Activated CD4-positive, alpha-beta memory T cell treated with anti-CD3 and anti-CD28 coated beads, Interleukin-2, amount 10 ng/mL, durations not matched to agents 7 days and 5 days (primary cell): Measurements from ENCODE around the gene DRC3. TPM values are rescaled to one million over a fixed set of nuclear protein-coding genes. Genes with fewer than 3 reads are reported as not detected.
"Not testable (repeated sequence)": the region's sequence is repeated elsewhere in the genome, so short reads cannot be mapped to it uniquely, and the experiment has no call there.

Experiments used
- CTCF ChIA-PET: fragments of 350-600 bp; sonication (Branson Sonifier 250); formaldehyde crosslinking; loops from one replicate; lab custom pipeline; 2021; ENCODE audit warnings: antibody characterized with exemption, inconsistent platforms; lab: Charles Lee
- POLR2A ChIA-PET: fragments of 350-600 bp; sonication (Branson Sonifier 250); formaldehyde crosslinking; loops from one replicate; lab custom pipeline; 2021; ENCODE audit warnings: antibody characterized with exemption; lab: Charles Lee
- DNase-seq: peaks from one replicate; pipeline ENCODE4 v3.0.0-alpha.2; 2020
- H3K27ac Mint-ChIP-seq: one replicate; pipeline ENCODE4 v1.8.0; 2021; ENCODE audit warnings: mild to moderate bottlenecking, mixed read lengths
- H3K27me3 Mint-ChIP-seq: one replicate; pipeline ENCODE4 v1.8.0; 2021; ENCODE audit warnings: mixed read lengths
- H3K36me3 Mint-ChIP-seq: one replicate; pipeline ENCODE4 v1.8.0; 2021; ENCODE audit warnings: low read depth, mixed read lengths
- H3K4me1 Mint-ChIP-seq: one replicate; pipeline ENCODE4 v1.8.0; 2021; ENCODE audit warnings: mixed read lengths
- H3K4me3 Mint-ChIP-seq: one replicate; pipeline ENCODE4 v1.8.0; 2021; ENCODE audit warnings: mild to moderate bottlenecking, mixed read lengths
- H3K9me3 Mint-ChIP-seq: one replicate; pipeline ENCODE4 v1.8.0; 2021; ENCODE audit warnings: mixed read lengths
- total RNA-seq, 2 experiments: library from RNA; stranded (reverse); gene quantifications; one replicate each; pipeline ENCODE4 v1.2.3, GENCODE V29; 2021

Gene DRC3
- total RNA-seq, 2 experiments from 2014 or later = not detected

DNA sequence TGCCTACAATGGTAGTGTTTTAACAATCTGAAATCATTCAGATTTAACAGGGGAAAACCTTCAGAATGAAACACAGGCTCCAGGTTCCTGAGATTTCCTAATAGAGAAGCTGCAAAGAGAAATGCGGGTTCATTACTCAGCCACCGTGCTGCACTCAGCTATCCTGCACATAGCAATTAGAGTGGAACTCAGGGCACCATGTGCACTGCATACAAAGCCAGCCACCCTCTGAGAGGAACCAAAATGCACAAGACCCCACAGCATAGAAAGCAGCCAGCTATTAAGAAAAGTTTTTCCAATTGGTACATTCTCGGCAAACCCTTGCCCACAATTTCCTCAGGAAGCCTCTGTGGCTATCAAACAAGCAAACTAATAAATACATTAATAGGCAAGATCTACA, 37.9 kb upstream of the DRC3 start:
- CTCF ChIA-PET = interaction anchor here (1.4 to 1.9 kb wide), 3 partner anchors 16 to 98 kb away, joined by 3 to 12 read pairs (median 4); no protein-coding TSS in a partner anchor
- POLR2A ChIA-PET = interaction anchor here (1.2 to 2.0 kb wide), 2 partner anchors 26 to 38 kb away, joined by 4 to 7 read pairs; partner anchors contain the start of genes DRC3 and TOM1L2
- no peaks in the 10 kb centered on the region for H3K9me3 Mint-ChIP-seq

DNA sequence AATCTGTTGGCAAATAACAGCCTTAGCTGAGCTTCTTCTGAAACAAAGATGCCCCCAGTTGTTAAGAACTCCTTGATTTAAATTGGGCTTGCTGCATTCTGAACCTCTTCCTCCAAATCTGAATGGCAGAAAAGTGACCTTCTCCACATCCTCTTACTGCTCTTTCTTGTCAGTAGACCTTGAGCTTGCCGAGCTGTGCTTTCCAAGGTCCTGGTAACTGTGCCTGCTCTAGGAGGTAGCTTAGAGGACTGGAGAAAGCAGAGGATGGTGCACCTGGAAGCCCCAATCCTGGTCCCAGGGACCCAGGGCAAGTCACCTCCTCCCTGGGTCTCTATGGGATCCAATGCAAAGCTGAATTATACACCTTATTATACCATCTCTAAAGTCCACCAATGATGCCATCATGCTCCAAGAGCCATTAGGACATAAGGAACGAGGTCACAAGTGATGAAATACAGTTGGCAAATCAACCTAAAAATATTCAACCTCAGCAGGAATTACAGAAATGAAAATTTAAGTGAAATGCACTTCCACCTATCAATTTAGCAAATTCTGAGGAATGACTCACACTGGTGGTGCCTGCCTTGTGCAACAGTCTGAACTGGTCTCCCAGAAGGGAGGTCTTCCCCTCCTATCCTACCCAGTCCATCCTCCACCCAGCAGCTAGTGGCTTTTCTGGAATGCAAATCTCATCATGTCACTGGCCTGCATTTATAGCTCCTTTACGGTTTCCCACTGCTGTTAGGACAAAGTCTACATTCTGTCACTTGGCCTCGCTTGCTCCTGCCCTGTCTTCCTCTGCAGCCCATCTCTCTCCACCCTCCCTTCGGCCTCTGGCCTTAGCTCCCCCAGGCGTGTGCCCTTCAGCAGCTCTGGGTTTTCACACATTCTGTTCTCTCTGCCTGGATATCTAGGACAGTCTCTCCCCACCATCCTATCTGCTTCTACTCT, 37.1 kb upstream of the DRC3 start:
- H3K27me3 Mint-ChIP-seq = no peaks in the 10 kb centered on the region
- no peaks in the 10 kb centered on the region for H3K36me3 Mint-ChIP-seq
- no peak overlapping the region for H3K4me3 Mint-ChIP-seq
- H3K9me3 Mint-ChIP-seq = no peaks in the 10 kb centered on the region
- peaks cover 27% of the 10 kb centered on the region for H3K4me1 Mint-ChIP-seq
- no peak for DNase-seq
- CTCF ChIA-PET = interaction anchor here (1.4 to 1.9 kb wide), 3 partner anchors 16 to 98 kb away, joined by 3 to 12 read pairs (median 4); no protein-coding TSS in a partner anchor
- no peak overlapping the region for H3K27ac Mint-ChIP-seq
- POLR2A ChIA-PET = interaction anchor here (1.2 to 2.0 kb wide), 2 partner anchors 25 to 37 kb away, joined by 4 to 7 read pairs; partner anchors contain the start of genes DRC3 and TOM1L2

More for the DNA sequence above, 37.9 kb upstream of the DRC3 start:
- no peak overlapping the region for H3K27ac Mint-ChIP-seq
- no peak overlapping the region for H3K4me3 Mint-ChIP-seq
- no peaks in the 10 kb centered on the region for H3K27me3 Mint-ChIP-seq
- DNase-seq = no peak
- H3K36me3 Mint-ChIP-seq = no peaks in the 10 kb centered on the region
- H3K4me1 Mint-ChIP-seq = peaks cover 27% of the 10 kb centered on the region

DNA sequence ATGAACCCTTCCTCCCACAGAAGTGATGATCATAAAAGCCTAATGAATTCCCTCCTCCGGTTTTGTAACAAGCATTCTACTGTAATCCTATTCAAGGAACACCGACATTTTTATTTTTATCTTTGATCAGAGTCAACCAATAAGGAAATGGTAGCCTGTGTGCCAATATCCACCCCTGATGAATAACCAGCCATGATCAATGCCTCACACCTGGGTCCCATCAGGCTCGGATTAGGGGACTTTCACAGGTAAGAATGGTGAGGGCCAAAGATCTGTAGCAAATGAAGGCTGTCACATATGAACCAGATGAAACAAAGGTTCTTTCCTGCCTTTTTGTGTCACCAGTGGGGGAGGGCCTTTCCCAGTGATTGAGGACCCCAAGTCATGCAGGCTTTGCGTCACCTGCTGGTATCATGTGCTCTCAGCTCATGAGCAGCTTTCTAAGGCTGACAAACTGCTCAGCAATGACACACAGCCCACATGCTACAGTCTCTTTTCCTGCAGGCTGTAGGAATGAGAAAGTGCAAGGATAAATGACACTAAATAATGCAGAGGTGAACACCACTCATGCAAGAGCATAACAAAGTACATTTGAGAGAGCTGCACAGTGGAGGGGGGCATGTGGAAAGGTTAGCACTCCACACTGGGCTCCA, 35.3 kb upstream of the DRC3 start:
- ChIA-PET CTCF (interaction anchor here (1.0 kb wide), 1 partner anchor 18 kb away, joined by 3 read pairs; no protein-coding TSS in a partner anchor), POLR2A (no interaction called here)
- Mint-ChIP-seq H3K9me3 (no peaks in the 10 kb centered on the region), H3K27me3 (no peaks in the 10 kb centered on the region), H3K27ac (no peak overlapping the region), H3K4me3 (no peak overlapping the region), H3K36me3 (no peaks in the 10 kb centered on the region), H3K4me1 (peaks cover 27% of the 10 kb centered on the region)
- DNase-seq = no peak

DNA sequence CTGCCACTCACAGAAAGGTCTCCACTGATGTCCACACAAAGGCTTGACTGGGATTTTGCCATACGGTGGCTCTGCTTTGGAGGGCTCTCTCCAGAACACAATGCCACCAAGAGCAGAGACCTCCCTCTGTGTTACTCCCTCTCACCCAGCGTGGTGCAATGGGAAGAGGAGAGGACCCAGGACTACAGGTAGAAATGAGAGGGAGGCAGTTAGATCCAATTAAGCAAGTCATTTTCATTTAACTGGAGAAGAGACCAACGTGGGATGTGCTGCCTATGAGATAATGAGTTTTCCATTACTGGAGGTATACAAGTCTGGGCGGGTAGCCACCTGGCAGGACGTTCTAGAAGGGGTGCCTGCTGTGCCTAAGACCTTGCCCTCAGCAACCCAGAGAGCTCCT, 34.7 kb upstream of the DRC3 start:
- CTCF ChIA-PET = no interaction called here
- no peaks in the 10 kb centered on the region for H3K36me3 Mint-ChIP-seq

DNA sequence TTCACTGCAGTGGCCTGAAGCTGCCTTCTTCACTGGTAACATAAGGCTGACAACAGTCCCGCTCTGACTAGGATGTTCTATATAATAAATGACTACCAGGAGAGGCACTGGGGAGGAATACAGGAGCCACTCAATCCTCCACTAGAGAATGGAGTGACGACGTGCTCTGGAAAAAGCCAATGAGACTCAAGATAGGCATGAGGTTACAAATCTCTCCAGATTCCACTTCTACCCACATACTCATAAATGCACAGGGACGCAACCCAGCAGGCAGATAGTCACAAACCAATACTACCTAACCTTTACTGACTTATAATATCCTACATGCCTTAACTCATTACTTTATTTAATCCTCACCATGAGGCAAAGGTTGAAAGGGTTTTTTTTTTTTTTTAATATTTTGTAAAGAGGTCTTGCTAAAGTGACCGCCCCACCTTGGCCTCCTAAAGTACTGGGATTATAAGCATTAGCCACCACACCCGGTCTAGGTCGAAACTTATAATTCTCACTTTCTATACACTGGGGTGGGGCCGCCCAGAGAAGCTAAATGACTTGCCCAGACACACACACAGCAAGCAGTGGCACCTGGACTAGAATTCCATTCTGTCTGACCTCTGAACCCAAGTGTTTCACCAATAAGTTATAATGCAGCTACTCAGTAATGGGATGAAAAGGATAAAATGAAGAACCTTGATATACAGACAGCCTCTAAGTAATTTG, 34.1 kb upstream of the DRC3 start:
- H3K27me3 Mint-ChIP-seq = no peaks in the 10 kb centered on the region
- no peak overlapping the region for H3K27ac Mint-ChIP-seq
- ChIA-PET CTCF (no interaction called here), POLR2A (no interaction called here)
- no peaks in the 10 kb centered on the region for H3K9me3 Mint-ChIP-seq
- no peak for DNase-seq
- H3K4me3 Mint-ChIP-seq = no peak overlapping the region
- no peaks in the 10 kb centered on the region for H3K36me3 Mint-ChIP-seq
- peaks cover 32% of the 10 kb centered on the region for H3K4me1 Mint-ChIP-seq

More for the DNA sequence above, 34.7 kb upstream of the DRC3 start:
- Mint-ChIP-seq H3K4me1 (peaks cover 27% of the 10 kb centered on the region), H3K9me3 (no peaks in the 10 kb centered on the region), H3K4me3 (no peak overlapping the region), H3K27ac (no peak overlapping the region), H3K27me3 (no peaks in the 10 kb centered on the region)
- POLR2A ChIA-PET = no interaction called here
- no peak for DNase-seq

DNA sequence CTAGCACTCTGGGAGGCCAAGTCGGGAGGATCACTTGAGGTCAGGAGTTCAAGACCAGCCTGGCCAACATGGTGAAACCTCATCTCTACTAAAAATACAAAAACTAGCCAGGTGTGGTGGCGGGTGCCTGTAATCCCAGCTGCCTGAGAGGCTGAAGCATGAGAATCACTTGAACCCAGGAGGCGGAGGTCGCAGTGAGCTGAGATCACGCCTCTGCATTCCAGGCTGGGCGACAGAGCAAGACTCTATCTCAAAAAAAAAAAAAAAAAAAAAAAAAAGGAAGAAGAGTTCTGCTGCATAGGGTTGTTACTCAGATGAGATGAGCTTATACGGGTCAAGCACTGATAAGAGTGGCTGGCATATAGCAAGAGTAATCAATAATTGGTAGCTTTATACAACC, 32.7 kb upstream of the DRC3 start:
- H3K27ac Mint-ChIP-seq, H3K36me3 Mint-ChIP-seq, H3K27me3 Mint-ChIP-seq, CTCF ChIA-PET, H3K9me3 Mint-ChIP-seq, POLR2A ChIA-PET, DNase-seq, H3K4me3 Mint-ChIP-seq: not testable (repeated sequence)
- peaks cover 28% of the 10 kb centered on the region for H3K4me1 Mint-ChIP-seq

DNA sequence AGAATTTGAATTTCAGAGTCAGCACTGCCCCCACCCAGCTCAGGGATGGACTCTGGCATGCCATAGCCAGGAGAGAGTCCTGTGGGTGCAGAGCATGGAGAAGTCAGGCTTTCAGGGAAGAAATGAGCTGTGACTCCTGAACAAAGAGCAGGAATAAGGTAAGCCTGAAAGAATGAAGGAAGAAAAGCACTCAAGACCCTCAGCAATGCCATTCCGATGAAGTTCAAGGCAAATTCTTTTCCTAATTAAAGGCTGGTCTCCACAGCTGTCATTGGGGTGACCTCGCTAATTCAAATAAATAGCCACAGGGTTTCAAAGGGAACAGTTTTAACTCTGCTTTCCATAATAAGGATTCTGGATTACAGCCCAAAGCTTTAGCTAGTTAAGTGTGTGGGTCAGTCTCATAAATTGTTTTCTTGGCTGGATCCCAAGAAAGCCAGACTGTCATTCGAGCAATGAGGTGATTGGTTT, 32.2 kb upstream of the DRC3 start:
- DNase-seq = no peak
- CTCF ChIA-PET = no interaction called here
- H3K27me3 Mint-ChIP-seq = no peaks in the 10 kb centered on the region
- H3K27ac Mint-ChIP-seq = no peak overlapping the region
- H3K4me1 Mint-ChIP-seq = peaks cover 23% of the 10 kb centered on the region
- no peaks in the 10 kb centered on the region for H3K9me3 Mint-ChIP-seq
- no peak overlapping the region for H3K4me3 Mint-ChIP-seq
- POLR2A ChIA-PET = interaction anchor here (0.6 kb wide), 1 partner anchor 17 kb away, joined by 3 read pairs; no protein-coding TSS in a partner anchor
- H3K36me3 Mint-ChIP-seq = no peaks in the 10 kb centered on the region

DNA sequence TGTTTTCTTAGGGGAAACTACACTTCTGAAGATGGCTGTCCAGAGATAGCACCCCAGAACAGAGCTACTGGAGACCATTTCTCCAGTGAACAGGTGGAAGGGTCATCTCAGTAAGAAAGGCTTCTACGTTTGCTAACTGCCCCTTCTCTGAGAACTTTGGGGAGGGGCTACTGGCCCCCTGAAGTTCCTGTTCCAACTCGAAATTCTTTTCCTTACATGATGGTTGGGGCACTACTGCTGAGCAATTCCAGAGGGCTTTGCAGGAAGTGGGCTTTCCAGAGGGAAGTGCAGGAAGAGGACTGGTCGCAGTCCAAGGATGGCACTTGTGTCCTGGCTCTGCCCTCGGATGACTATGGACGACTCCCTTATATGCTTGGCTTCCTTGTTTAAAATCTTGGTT, 31.6 kb upstream of the DRC3 start:
- no peak overlapping the region for H3K4me3 Mint-ChIP-seq
- H3K27me3 Mint-ChIP-seq = no peaks in the 10 kb centered on the region
- ChIA-PET POLR2A (interaction anchor here (0.6 kb wide), 1 partner anchor 17 kb away, joined by 3 read pairs; no protein-coding TSS in a partner anchor), CTCF (no interaction called here)
- no peaks in the 10 kb centered on the region for H3K9me3 Mint-ChIP-seq
- no peak for DNase-seq
- no peaks in the 10 kb centered on the region for H3K36me3 Mint-ChIP-seq
- no peak overlapping the region for H3K27ac Mint-ChIP-seq
- peaks cover 17% of the 10 kb centered on the region for H3K4me1 Mint-ChIP-seq

DNA sequence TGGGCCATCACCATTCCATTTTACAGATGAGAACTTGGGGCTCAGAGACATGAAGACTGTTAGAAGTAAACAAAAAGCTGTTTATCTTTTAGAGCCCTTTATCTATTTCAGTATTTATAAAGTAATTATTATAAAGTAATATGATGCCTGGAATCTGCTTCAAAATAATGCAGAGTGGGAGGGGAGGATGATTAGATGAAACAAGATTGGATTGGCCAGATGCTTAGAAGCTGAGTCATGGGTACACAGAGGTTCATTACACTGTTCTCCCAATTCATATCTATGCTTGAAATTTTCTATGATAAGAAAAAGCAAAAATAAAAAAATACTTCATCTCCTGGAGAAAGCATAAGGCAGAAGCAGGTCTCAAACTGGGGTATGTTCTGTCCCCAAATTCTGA, 29.8 kb upstream of the DRC3 start:
- POLR2A ChIA-PET = interaction anchor here (7.7 kb wide), 1 partner anchor 15 kb away, joined by 40 read pairs; no protein-coding TSS in a partner anchor
- no peak for DNase-seq
- Mint-ChIP-seq H3K4me3 (no peak overlapping the region), H3K36me3 (no peaks in the 10 kb centered on the region), H3K4me1 (peaks cover 11% of the 10 kb centered on the region), H3K27me3 (no peaks in the 10 kb centered on the region), H3K9me3 (no peaks in the 10 kb centered on the region), H3K27ac (no peak overlapping the region)
- CTCF ChIA-PET = no interaction called here

DNA sequence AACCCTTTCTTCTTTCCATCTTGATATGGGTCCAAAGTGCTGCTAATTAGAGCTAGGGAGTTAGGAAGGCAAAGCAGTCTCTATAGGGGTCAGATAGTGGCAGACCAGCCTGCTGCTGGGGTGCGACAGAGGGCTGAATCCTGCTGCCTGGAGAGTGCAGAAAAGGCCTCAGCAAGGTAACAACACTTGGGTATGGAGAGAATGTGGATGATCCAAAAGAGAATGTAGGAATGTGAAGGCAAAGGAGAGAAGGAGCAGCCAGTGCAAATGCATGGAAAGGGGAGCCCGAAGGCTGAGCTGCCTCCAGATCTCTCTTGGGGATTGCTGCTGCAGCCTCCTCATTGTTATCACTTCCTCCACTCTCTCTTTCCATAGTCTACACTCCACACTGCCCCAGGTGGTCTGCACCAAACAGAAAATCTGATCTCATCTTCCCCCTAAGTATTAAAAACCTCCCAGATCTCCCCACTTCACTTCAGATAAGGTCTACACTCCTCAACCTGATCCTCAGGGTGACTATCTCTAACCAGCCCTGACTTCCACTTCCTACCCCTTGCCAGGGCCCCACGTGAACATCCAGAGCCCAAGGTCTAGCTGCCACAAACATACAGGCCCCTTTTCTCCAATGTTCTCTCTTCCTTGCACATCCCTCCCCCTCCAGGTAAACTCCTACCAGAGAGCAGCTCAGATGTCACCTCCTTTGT, 29.2 kb upstream of the DRC3 start:
- POLR2A ChIA-PET = interaction anchor here (7.7 kb wide), 1 partner anchor 14 kb away, joined by 40 read pairs; no protein-coding TSS in a partner anchor
- Mint-ChIP-seq H3K27ac (no peak overlapping the region), H3K9me3 (no peaks in the 10 kb centered on the region)

DNA sequence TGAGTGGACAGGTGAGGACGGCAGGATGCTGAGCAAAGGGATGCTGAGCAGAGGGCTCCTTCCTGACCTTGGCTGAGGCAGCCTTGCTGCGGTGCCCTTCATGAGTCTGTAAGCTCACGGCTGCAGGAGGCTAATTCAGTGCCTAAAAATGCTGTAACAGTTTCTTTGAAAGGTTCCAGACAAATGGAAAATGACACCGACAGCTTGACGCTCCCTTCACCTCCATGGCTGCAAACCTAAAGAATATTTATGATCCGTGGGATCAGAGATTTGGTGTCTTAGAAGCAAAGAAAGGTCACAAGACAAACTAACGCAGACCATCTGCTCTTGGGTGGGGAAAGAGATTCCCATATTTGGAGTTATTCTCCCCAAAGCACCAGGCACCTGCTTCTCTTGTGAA, 28.4 kb upstream of the DRC3 start:
- Mint-ChIP-seq H3K4me3 (no peak overlapping the region), H3K27me3 (no peaks in the 10 kb centered on the region), H3K27ac (no peak overlapping the region), H3K9me3 (no peaks in the 10 kb centered on the region), H3K4me1 (peaks cover 13% of the 10 kb centered on the region), H3K36me3 (peaks cover under 1% of the 10 kb centered on the region)
- CTCF ChIA-PET = interaction anchor here (1.1 kb wide), 1 partner anchor 25 kb away, joined by 4 read pairs; no protein-coding TSS in a partner anchor
- no peak for DNase-seq
- POLR2A ChIA-PET = interaction anchor here (7.7 kb wide), 1 partner anchor 13 kb away, joined by 40 read pairs; no protein-coding TSS in a partner anchor

More for the DNA sequence above, 29.2 kb upstream of the DRC3 start:
- CTCF ChIA-PET = no interaction called here
- DNase-seq = no peak
- no peaks in the 10 kb centered on the region for H3K27me3 Mint-ChIP-seq
- H3K36me3 Mint-ChIP-seq = no peaks in the 10 kb centered on the region
- peaks cover 13% of the 10 kb centered on the region for H3K4me1 Mint-ChIP-seq
- H3K4me3 Mint-ChIP-seq = no peak overlapping the region
